Activated T-helper 1 cell treated with anti-CD3 and anti-CD28 coated beads, Interleukin-2, amount 50 U/mL, for 16 hours (primary cell): ENCODE measurements around the gene ITCH.
"Not testable (repeated sequence)": the region's sequence is repeated elsewhere in the genome, so short reads cannot be mapped to it uniquely, and the experiment has no call there.

Experiments
- DNase-seq, 2 donors: peaks; one replicate each; pipeline ENCODE4 v3.0.0-alpha.2; 2020; ENCODE audit warnings: low read depth in 1 of 2, low spot score in 1 of 2

The ITCH gene

GRCh38 chr20:34497596-34497995 lies 134.5 kb downstream of the ITCH start:
- DNase-seq: not testable (repeated sequence)

- no peak for DNase-seq
Measured at GRCh38 chr20:34500823-34501222, 137.8 kb downstream of the ITCH start.

- no peak for DNase-seq
Measured at GRCh38 chr20:34506480-34506879, 143.4 kb downstream of the ITCH start.

- DNase-seq: no peak
Measured at GRCh38 chr20:34507702-34508413, 144.8 kb downstream of the ITCH start.

- DNase-seq: no peak
Measured at GRCh38 chr20:34510575-34510974, 147.5 kb downstream of the ITCH start.

- no peak for DNase-seq
Measured at GRCh38 chr20:34511891-34512265, 148.8 kb downstream of the ITCH start.

GRCh38 chr20:34512266-34512954 lies 149.3 kb downstream of the ITCH start:
- no peak for DNase-seq

- no peak for DNase-seq
Measured at GRCh38 chr20:34512955-34513419, 149.9 kb downstream of the ITCH start.

GRCh38 chr20:34514034-34514433 lies 151.0 kb downstream of the ITCH start:
- DNase-seq: not testable (repeated sequence)

GRCh38 chr20:34514897-34515483 lies 151.9 kb downstream of the ITCH start:
- no peak for DNase-seq

- peak; percentile 51 to 55 for DNase-seq
Measured at GRCh38 chr20:34515484-34516246, 152.6 kb downstream of the ITCH start.

- DNase-seq: peak; percentile 87 to 88
Measured at GRCh38 chr20:34516247-34517113, 153.4 kb downstream of the ITCH start, which contains the start of gene DYNLRB1. DYNLRB1 (plus strand) TSS chr20:34516422; CDS start chr20:34516459, 37 bp downstream.

GRCh38 chr20:34517114-34517505 lies 154.0 kb downstream of the ITCH start:
- DNase-seq: no peak

- DNase-seq: not testable (repeated sequence)
Measured at GRCh38 chr20:34518863-34519262, 155.8 kb downstream of the ITCH start.

GRCh38 chr20:34519841-34520240 lies 156.8 kb downstream of the ITCH start:
- DNase-seq: not testable (repeated sequence)

GRCh38 chr20:34522969-34523871 lies 160.1 kb downstream of the ITCH start:
- DNase-seq: peak in 1 of 2 donors; percentile 22

- no peak for DNase-seq
Measured at GRCh38 chr20:34524426-34524825, 161.4 kb downstream of the ITCH start.

GRCh38 chr20:34525342-34525708 lies 162.3 kb downstream of the ITCH start:
- DNase-seq: no peak

GRCh38 chr20:34525709-34526416 lies 162.8 kb downstream of the ITCH start:
- DNase-seq: no peak
